ENCODE results near the gene ZNF814. TPM values are rescaled to one million over a fixed set of nuclear protein-coding genes. Genes with fewer than 3 reads are reported as not detected.

The ZNF814 gene
- total RNA-seq, 1 donor from 2014 or later, result 6.8 TPM

DNA sequence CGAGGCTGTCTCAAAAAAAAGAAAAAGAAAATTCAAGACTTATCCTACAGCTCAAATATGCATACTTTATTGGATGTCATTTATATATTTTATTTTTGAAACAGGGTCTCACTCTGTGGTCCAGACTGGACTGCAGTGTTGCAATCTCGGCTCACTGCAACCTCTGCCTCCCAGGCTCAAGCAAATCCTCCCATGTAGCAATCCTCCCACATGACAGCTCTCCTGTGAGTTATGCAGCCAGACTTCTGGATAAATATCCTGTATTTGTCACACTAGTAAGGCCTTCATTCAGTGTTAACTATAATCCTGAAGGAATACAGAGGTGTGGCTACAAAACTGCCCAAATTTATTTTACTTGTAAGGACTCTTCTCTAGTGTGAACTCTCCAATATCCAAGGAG is 81.3 kb downstream of the ZNF814 start:
- no peaks in the 10 kb centered on the region for H3K27me3 ChIP-seq (ENCODE audit: control insufficient read depth, insufficient read depth, low read length)
- H3K4me3 ChIP-seq (ENCODE audit: low read depth, low read length), result no peak overlapping the region
- H3K36me3 ChIP-seq (ENCODE audit: control insufficient read depth, insufficient read depth, low read length), result peaks cover 6% of the 10 kb centered on the region
- TF ChIP-seq, protein P1, sequence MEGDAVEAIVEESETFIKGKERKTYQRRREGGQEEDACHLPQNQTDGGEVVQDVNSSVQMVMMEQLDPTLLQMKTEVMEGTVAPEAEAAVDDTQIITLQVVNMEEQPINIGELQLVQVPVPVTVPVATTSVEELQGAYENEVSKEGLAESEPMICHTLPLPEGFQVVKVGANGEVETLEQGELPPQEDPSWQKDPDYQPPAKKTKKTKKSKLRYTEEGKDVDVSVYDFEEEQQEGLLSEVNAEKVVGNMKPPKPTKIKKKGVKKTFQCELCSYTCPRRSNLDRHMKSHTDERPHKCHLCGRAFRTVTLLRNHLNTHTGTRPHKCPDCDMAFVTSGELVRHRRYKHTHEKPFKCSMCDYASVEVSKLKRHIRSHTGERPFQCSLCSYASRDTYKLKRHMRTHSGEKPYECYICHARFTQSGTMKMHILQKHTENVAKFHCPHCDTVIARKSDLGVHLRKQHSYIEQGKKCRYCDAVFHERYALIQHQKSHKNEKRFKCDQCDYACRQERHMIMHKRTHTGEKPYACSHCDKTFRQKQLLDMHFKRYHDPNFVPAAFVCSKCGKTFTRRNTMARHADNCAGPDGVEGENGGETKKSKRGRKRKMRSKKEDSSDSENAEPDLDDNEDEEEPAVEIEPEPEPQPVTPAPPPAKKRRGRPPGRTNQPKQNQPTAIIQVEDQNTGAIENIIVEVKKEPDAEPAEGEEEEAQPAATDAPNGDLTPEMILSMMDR (IDR thresholded peaks at IDR 0.05; ENCODE audit: insufficient read depth, low read length, severe bottlenecking), result no peak
- FAIRE-seq (no peak), DNase-seq (ENCODE audit: low read depth) (peak; percentile 34)

DNA sequence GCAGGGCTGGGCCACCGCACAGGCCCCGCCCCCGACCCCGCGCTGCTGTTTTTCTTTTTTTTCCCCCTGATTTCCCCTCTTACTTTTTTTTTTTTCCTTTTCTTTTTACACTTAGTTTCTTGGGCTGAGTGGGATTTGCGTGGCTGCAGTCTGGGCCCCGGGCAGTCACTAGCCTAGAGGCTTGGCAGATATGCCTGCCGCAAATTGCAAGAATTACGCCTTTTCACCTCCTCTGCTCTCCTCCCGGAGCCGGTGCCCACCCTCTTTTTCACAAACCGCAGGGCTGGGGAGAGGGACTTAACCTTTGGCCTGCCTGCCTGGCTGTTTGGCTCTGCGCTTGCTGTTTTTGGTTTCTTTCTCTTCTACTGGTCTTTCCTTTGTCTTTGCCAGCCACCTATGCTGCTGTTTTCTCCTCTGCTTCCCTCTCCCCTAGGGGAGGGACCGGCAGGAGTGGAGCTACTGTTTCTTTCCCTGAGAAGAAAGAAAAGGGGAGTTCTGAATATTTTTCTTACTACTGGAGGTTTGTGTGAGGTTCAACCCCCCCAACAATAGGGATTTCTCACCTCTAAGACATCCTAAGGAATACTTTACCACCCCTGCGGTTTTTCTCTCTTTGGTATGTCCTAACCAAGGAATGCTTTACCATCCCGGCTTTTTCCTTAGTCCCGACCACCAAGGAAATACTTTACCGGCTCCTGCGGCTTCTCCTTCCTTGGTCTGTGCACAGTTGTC is 85.1 kb downstream of the ZNF814 start:
- FAIRE-seq, result no peak
- H3K27me3 ChIP-seq (ENCODE audit: control insufficient read depth, insufficient read depth, low read length), result no peaks in the 10 kb centered on the region
- TF ChIP-seq, protein P1 (IDR thresholded peaks at IDR 0.05; ENCODE audit: insufficient read depth, low read length, severe bottlenecking), result no peak
- H3K36me3 ChIP-seq (ENCODE audit: control insufficient read depth, insufficient read depth, low read length), result peaks cover 2% of the 10 kb centered on the region
- H3K4me3 ChIP-seq (ENCODE audit: low read depth, low read length), result peak overlapping the region; percentile 40
- peak; percentile 62 for DNase-seq (ENCODE audit: low read depth)

DNA sequence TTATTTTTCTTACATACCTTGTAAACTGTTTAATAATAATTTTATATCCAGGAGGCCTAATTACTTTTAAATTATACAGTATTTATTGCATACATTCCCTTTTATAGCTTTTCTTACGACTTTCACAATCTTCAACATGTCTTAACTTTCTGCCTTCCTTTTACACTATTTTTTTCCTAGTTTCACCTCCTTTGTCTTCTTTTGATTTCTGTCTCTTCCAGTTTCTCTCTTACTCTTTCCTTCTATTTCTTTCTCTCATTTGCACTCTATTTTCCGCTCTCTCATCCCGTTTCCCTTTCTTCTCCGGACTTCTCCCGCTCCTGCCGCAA is 85.6 kb downstream of the ZNF814 start:
- FAIRE-seq, result no peak
- Histone ChIP-seq H3K27me3 (ENCODE audit: control insufficient read depth, insufficient read depth, low read length) (no peaks in the 10 kb centered on the region), H3K36me3 (ENCODE audit: control insufficient read depth, insufficient read depth, low read length) (no peaks in the 10 kb centered on the region), H3K4me3 (ENCODE audit: low read depth, low read length) (peak overlapping the region; percentile 40)
- TF ChIP-seq, protein P1 (IDR thresholded peaks at IDR 0.05; ENCODE audit: insufficient read depth, low read length, severe bottlenecking), result no peak
- DNase-seq (ENCODE audit: low read depth), result no peak

DNA sequence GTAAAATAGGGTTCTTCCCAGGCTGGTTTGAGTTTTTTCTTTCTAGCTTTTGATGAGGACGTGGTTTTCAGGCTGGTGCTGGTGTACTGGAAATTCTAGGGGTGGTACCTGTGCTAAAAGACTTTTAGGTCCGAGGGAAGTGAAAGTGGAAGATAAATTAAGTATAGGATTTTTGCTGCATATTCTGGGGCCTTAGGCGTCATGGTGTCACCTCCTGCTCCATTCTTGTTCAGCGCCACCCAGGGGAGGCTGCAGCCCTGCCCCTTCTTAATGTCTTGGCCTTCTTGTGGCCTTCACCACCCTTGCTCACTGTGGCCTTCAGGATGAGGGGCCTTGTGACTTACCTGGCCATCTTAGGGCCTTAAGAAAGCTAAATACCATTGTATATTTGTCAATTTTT is 86.6 kb downstream of the ZNF814 start:
- Histone ChIP-seq H3K36me3 (ENCODE audit: control insufficient read depth, insufficient read depth, low read length) (no peaks in the 10 kb centered on the region), H3K4me3 (ENCODE audit: low read depth, low read length) (no peak overlapping the region), H3K27me3 (ENCODE audit: control insufficient read depth, insufficient read depth, low read length) (no peaks in the 10 kb centered on the region)
- no peak for FAIRE-seq
- DNase-seq (ENCODE audit: low read depth), result no peak
- TF ChIP-seq, protein P1 (IDR thresholded peaks at IDR 0.05; ENCODE audit: insufficient read depth, low read length, severe bottlenecking), result peak; percentile 1

DNA sequence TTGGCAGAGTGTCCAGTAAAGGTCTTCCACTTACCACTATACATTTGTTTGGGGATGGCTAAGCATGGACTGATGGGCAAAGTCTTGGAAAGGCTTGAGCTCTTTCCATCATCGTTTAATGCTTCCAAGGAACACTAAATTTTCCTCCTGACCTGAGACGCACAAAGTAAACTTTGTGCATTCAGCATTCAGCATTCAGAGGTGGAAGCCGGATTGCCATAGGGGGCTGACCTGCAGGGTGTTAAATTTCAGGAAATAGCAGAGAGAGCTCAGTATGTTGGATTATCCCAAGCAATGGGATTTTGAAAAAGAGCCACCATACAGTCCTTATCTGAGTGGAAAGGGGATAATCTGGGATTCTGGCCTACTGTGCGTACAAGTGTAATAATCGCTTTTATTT is 88.1 kb downstream of the ZNF814 start:
- Histone ChIP-seq H3K27me3 (ENCODE audit: control insufficient read depth, insufficient read depth, low read length) (no peaks in the 10 kb centered on the region), H3K36me3 (ENCODE audit: control insufficient read depth, insufficient read depth, low read length) (peaks cover 2% of the 10 kb centered on the region), H3K4me3 (ENCODE audit: low read depth, low read length) (no peak overlapping the region)
- DNase-seq (ENCODE audit: low read depth) (no peak), FAIRE-seq (no peak)
- TF ChIP-seq, protein P1 (IDR thresholded peaks at IDR 0.05; ENCODE audit: insufficient read depth, low read length, severe bottlenecking), result no peak

Other genes starting within 250 kb of the ZNF814 start
- 0.13 TPM in 1 of 2 replicates, not detected in the other for gene ZSCAN4, start 220.1 kb downstream of the ZNF814 start, total RNA-seq
- 6.5 and 6.8 TPM in 2 replicates for gene ZNF551, start 207.1 kb downstream of the ZNF814 start, total RNA-seq
- 0.53 and 1.2 TPM in 2 replicates for gene ZNF154, start 179.8 kb downstream of the ZNF814 start, total RNA-seq
- 5.8 and 7.3 TPM in 2 replicates for gene ZNF671, start 161.4 kb downstream of the ZNF814 start, total RNA-seq
- gene ZNF776, start 142.2 kb downstream of the ZNF814 start, total RNA-seq, result 12.4 and 14.0 TPM in 2 replicates
- gene ZNF586, start 119.4 kb downstream of the ZNF814 start, total RNA-seq, result 11.6 and 16.1 TPM in 2 replicates
- gene ZNF552, start 74.1 kb downstream of the ZNF814 start, total RNA-seq, result 7.0 and 8.2 TPM in 2 replicates
- 19.8 and 36.1 TPM in 2 replicates for gene ZNF587B, start 58.7 kb downstream of the ZNF814 start, total RNA-seq
- 11.8 and 19.5 TPM in 2 replicates for gene ZNF587, start 39.2 kb downstream of the ZNF814 start, total RNA-seq
- gene ZNF417, start 27.6 kb upstream of the ZNF814 start, total RNA-seq, result 14.2 and 15.5 TPM in 2 replicates
- 5.5 and 6.1 TPM in 2 replicates for gene ZNF418, start 46.4 kb upstream of the ZNF814 start, total RNA-seq
- gene ZNF256, start 58.7 kb upstream of the ZNF814 start, total RNA-seq, result 8.3 and 8.4 TPM in 2 replicates
- gene C19orf18, start 85.5 kb upstream of the ZNF814 start, total RNA-seq, result 0.26 and 0.38 TPM in 2 replicates
- 9.2 and 12.8 TPM in 2 replicates for gene ZNF606, start 113.8 kb upstream of the ZNF814 start, total RNA-seq
- under 0.01 TPM in 1 of 2 replicates, not detected in the other for gene ZSCAN1, start 145.0 kb upstream of the ZNF814 start, total RNA-seq
- gene ZNF135, start 170.2 kb upstream of the ZNF814 start, total RNA-seq, result 1.6 and 3.7 TPM in 2 replicates
- 16.6 and 40.8 TPM in 2 replicates for gene ZSCAN18, start 209.2 kb upstream of the ZNF814 start, total RNA-seq

All from bronchial epithelial cell (primary cell).